ENCODE measurements around the gene MYO5A.

Gene MYO5A

DNA sequence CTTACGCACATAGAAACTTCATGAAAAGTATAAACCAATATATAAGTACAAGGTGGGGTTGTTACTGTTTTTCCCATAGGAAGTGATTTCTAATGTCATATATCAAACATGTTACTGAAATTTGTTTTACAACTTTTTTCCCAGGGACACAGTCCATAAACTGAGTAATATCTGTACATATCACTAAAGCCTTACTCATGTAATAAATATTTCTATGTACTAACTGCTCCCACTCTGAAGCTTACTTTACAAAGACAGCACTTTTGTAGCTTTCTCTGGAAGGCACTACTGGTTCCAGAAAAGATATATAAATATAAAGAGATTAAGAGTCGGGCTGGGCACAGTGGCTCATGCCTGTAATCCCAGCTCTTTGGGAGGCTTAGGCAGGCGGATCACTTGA, 91.7 kb downstream of the MYO5A start:
- Histone ChIP-seq H3K4me3 (ENCODE audit: insufficient read depth, low read length, poor library complexity, severe bottlenecking) (no peak overlapping the region), H3K9me2 (replicated peaks; ENCODE audit: insufficient read depth, low read length) (no peaks in the 10 kb centered on the region), H3K9me3 (ENCODE audit: insufficient read depth, low read length) (no peaks in the 10 kb centered on the region), H4K20me1 (ENCODE audit: low read depth, low read length) (0 out of 2 replicates have a peak, but pooled peaks cover 2% of the 10 kb centered on the region), H3K79me2 (ENCODE audit: insufficient read depth, low read length) (no peaks in the 10 kb centered on the region; the same call in 1 of the 2 replicates), H2AFZ (ENCODE audit: low read depth, low read length, severe bottlenecking) (no peak overlapping the region), H3K27ac (ENCODE audit: low read depth, low read length) (no peak overlapping the region), H3F3A (ENCODE audit: insufficient read depth) (no peaks in the 10 kb centered on the region), H3K9ac (ENCODE audit: low read length) (no peak overlapping the region), H3K27me3 (ENCODE audit: low read length) (no peaks in the 10 kb centered on the region), H3K36me3 (ENCODE audit: low read length) (no peaks in the 10 kb centered on the region), H3K4me2 (ENCODE audit: low read depth, low read length, poor library complexity, severe bottlenecking) (no peak overlapping the region)
- no peak for TF ChIP-seq EZH2phosphoT487 (conservative IDR thresholded peaks at IDR 0.05; ENCODE audit: low read length)
- TF ChIP-seq, protein P1, sequence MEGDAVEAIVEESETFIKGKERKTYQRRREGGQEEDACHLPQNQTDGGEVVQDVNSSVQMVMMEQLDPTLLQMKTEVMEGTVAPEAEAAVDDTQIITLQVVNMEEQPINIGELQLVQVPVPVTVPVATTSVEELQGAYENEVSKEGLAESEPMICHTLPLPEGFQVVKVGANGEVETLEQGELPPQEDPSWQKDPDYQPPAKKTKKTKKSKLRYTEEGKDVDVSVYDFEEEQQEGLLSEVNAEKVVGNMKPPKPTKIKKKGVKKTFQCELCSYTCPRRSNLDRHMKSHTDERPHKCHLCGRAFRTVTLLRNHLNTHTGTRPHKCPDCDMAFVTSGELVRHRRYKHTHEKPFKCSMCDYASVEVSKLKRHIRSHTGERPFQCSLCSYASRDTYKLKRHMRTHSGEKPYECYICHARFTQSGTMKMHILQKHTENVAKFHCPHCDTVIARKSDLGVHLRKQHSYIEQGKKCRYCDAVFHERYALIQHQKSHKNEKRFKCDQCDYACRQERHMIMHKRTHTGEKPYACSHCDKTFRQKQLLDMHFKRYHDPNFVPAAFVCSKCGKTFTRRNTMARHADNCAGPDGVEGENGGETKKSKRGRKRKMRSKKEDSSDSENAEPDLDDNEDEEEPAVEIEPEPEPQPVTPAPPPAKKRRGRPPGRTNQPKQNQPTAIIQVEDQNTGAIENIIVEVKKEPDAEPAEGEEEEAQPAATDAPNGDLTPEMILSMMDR (IDR thresholded peaks at IDR 0.05; ENCODE audit: insufficient read depth, low read length, poor library complexity, severe bottlenecking) = no peak

DNA sequence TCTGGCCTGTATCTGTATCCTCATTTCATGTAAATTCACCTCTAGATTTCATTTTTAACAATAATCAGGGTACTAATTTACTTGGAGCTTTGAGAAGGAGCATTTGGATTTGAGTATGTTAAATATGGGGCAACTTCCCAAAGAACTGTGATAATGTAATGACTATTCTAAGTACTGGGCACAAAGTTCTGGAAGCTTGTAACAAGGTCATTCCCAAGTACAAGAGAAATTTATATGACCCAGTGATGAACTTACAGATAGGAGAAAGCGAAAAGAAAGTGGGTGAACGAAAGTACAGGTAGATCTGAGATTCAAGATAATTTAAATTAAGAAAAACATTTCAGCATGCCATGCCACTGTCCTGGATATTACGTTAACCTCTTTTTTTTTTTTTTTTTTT, 93.8 kb downstream of the MYO5A start:
- Histone ChIP-seq H3F3A (ENCODE audit: insufficient read depth) (no peaks in the 10 kb centered on the region), H3K36me3 (ENCODE audit: low read length) (no peaks in the 10 kb centered on the region), H3K4me2 (ENCODE audit: low read depth, low read length, poor library complexity, severe bottlenecking) (no peak overlapping the region), H4K20me1 (ENCODE audit: low read depth, low read length) (no peaks in the 10 kb centered on the region), H3K4me3 (ENCODE audit: insufficient read depth, low read length, poor library complexity, severe bottlenecking) (no peak overlapping the region), H3K27ac (ENCODE audit: low read depth, low read length) (no peak overlapping the region), H3K9me2 (replicated peaks; ENCODE audit: insufficient read depth, low read length) (no peaks in the 10 kb centered on the region), H3K27me3 (ENCODE audit: low read length) (no peaks in the 10 kb centered on the region), H3K79me2 (ENCODE audit: insufficient read depth, low read length) (no peaks in the 10 kb centered on the region), H2AFZ (ENCODE audit: low read depth, low read length, severe bottlenecking) (no peak overlapping the region), H3K9me3 (ENCODE audit: insufficient read depth, low read length) (no peaks in the 10 kb centered on the region), H3K9ac (ENCODE audit: low read length) (no peak overlapping the region)
- TF ChIP-seq, protein P1 (IDR thresholded peaks at IDR 0.05; ENCODE audit: insufficient read depth, low read length, poor library complexity, severe bottlenecking) = no peak
- no peak for TF ChIP-seq EZH2phosphoT487 (conservative IDR thresholded peaks at IDR 0.05; ENCODE audit: low read length)

DNA sequence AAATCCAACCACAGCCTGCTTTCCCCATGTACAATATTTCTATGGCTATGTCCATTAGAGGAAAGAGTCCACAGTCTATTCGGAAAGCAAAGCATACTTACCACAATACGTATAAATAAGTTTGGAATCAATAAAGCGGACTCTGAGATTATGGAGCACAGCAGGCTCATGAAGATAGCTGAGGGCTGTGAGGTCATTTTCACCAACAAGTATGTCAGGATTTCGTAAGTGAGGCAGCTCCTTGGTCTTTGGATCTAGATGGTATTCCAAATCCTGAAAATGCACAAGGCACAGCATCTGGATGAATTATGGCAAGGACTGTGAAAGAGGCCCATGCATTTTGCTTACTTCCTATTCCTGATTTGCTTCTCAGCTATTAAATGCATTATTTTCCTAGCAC, 100.4 kb downstream of the MYO5A start:
- no peak for TF ChIP-seq EZH2phosphoT487 (conservative IDR thresholded peaks at IDR 0.05; ENCODE audit: low read length)
- TF ChIP-seq, protein P1 (IDR thresholded peaks at IDR 0.05; ENCODE audit: insufficient read depth, low read length, poor library complexity, severe bottlenecking) = no peak
- Histone ChIP-seq H3K27ac (ENCODE audit: low read depth, low read length) (no peak overlapping the region), H3K79me2 (ENCODE audit: insufficient read depth, low read length) (no peaks in the 10 kb centered on the region), H3F3A (ENCODE audit: insufficient read depth) (no peaks in the 10 kb centered on the region), H3K4me3 (ENCODE audit: insufficient read depth, low read length, poor library complexity, severe bottlenecking) (no peak overlapping the region), H3K4me2 (ENCODE audit: low read depth, low read length, poor library complexity, severe bottlenecking) (no peak overlapping the region), H4K20me1 (ENCODE audit: low read depth, low read length) (no peaks in the 10 kb centered on the region), H2AFZ (ENCODE audit: low read depth, low read length, severe bottlenecking) (no peak overlapping the region), H3K9ac (ENCODE audit: low read length) (no peak overlapping the region), H3K27me3 (ENCODE audit: low read length) (no peaks in the 10 kb centered on the region), H3K36me3 (ENCODE audit: low read length) (no peaks in the 10 kb centered on the region), H3K9me2 (replicated peaks; ENCODE audit: insufficient read depth, low read length) (no peaks in the 10 kb centered on the region), H3K9me3 (ENCODE audit: insufficient read depth, low read length) (no peaks in the 10 kb centered on the region)

All from SU-DHL-6 (cell line).